HG03460 (cell line): ENCODE data around the gene ZSWIM4.
A peak's percentile ranks its signal among the peaks of the same experiment; 100 is the strongest.
"Not testable (repeated sequence)": the region's sequence is repeated elsewhere in the genome, so short reads cannot be mapped to it uniquely, and the experiment has no call there.

Source experiments
- ATAC-seq: cut with Tn5 transposase; IDR thresholded peaks from one replicate; pipeline ENCODE4 v1.9.1; 2021; ENCODE audit not compliant: unreplicated experiment

The ZSWIM4 gene

DNA sequence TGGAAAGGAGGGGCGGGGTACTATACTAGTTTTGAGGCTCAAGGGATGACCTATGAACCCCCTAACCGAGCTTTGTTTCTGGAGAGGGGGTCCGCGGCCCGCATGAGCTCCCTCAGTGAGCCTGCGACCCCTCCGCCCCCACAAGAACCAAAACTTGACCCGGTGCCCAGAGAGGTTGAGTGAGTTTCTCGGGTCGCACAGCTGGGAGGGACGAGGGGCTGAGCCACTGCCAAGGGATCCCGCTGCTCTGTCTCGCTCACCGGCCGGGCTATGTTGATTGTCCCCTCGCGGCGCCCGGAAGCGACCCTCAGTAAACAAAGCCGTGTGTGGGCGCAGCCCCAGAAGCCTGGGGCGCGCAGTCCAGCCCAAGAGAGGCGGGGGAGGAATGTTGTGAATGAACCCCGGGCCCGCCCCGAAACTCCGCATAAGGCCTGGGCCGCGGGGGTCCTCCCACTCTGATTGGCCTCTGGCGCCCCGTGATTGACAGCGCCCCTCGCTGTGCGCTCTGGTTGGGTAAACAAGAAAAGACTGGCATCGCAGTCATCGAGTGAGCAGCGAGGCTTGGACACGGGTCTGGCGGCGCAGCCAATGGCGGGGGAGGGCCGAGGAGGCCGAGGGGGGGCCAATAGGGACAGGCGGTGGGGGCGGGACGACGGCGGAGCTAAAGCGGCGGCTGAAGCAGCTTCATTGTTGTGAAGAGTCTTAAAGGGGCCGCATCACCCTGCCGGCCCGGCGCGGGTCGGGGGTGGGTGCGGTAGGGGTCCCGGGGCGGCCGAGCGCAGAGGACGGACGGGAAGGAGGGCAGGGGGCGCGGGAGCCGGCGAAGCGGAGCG, at the start of gene ZSWIM4:
ZSWIM4 (plus strand) TSS at position 687 of the 833 bp plus-strand sequence. CDS start 206 bp downstream, outside the sequence.
- ATAC-seq, result peak; percentile 92

DNA sequence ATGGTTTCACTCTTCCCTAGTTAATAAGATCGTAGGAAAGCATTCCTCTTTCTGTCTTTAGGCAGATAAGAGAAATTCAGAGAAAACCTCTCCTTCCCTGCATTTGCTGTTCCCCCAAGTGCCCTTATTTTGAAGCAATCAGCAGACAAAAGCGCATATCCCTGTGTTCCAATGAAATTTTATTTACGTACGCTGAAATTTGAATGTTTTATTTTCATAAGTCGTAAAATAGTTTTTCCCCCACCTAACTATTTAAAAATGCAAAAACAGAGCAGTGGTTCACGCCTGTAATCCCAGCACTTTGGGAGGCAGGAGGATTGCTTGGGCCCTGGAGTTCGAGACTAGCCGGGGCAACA, 48.2 kb upstream of the ZSWIM4 start:
- ATAC-seq, result no peak

- ATAC-seq, result no peak
These were observed 46.9 kb upstream of the ZSWIM4 start for GRCh38 chr19:13748169-13748828.

DNA sequence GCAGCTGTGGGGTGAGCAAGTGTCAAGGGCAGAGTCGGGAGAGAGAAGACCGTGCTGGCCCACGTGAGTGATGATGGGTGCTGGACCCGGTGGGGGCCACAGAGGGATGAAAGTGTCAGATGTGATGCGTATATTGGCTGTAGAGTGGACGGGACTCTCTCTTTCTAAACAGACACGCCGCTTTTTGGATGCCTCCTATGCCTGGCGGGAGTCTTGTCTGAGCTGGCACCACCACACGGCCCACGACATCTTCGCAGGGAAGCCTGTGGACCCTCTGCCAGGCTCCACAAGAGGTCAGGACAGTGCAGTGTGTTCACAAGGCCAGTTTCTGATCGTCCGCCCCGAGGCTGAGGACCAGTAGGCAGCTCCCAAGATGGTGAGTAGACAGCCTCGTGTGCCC, 43.8 kb upstream of the ZSWIM4 start:
- ATAC-seq, result no peak

GRCh38 chr19:13753622-13754021, 41.6 kb upstream of the ZSWIM4 start:
- not testable (repeated sequence) for ATAC-seq

DNA sequence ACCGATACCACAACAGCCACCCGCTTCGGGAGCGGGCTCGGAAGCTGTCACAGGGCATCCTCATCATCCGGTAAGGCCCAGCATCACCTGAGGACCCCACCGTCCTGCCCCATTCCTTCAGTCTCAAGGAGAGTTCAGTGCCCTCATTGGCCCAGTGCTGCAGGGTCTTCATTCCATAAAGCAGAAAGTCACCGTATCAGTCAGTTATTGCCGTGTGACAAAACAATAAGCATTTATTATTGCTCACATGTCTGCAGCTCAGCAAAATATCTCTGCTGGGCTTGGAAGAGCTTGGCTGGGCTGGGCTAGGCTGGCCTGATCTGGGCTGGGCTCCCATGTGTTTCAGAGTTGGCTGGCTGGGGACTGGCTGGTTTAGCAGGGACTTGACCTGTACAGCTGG, 39.0 kb upstream of the ZSWIM4 start:
- no peak for ATAC-seq

- ATAC-seq, result no peak
These were observed 37.2 kb upstream of the ZSWIM4 start for GRCh38 chr19:13757805-13758772.

GRCh38 chr19:13758795-13759194, 36.4 kb upstream of the ZSWIM4 start:
- no peak for ATAC-seq

GRCh38 chr19:13761423-13761822, 33.8 kb upstream of the ZSWIM4 start:
- no peak for ATAC-seq

DNA sequence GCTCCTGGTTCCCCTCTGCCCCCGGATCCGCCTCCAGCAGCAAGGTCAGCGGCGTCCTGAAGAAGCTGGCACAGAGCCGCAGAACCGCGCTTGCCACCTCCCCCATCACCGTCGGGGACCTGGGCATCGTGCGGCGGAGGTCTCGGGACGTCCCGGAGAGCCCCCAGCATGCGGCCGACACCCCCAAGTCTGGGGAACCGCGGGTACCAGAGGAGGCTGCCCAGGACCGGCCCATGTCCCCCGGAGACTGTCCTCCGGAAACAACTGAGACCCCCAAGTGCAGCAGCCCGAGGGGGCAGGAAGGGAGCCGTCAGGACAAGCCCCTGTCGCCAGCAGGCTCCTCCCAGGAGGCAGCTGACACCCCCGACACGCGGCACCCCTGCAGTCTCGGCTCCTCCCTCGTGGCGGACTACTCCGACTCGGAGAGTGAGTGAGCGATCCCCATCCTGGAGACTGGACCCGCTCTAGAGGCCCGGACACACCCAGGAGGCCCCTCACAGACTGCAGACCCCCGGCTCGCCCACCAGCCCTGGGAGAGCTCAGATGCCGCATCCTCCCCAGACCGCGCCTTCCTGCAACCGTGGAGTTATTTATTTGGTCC, 32.5 kb upstream of the ZSWIM4 start:
- no peak for ATAC-seq

DNA sequence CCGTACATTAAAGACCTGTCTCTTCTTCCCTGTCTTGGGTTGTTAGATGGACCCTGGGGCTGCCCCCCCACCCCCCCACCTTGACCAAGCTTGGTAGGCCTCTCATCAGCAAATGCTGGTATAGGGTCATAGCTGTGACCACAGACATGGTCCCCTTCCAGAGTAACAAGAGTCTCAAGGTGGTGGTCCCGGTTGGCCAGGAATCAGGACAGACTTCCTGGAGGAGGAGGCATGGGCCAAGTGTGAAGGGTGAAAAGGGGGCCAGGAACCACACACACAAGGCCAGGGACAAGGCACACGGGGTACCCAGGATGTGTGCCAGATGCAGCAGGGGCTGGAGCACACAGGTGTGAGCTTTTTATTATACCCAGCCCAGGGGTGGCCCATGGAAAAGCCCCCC, 32.0 kb upstream of the ZSWIM4 start:
- no peak for ATAC-seq

DNA sequence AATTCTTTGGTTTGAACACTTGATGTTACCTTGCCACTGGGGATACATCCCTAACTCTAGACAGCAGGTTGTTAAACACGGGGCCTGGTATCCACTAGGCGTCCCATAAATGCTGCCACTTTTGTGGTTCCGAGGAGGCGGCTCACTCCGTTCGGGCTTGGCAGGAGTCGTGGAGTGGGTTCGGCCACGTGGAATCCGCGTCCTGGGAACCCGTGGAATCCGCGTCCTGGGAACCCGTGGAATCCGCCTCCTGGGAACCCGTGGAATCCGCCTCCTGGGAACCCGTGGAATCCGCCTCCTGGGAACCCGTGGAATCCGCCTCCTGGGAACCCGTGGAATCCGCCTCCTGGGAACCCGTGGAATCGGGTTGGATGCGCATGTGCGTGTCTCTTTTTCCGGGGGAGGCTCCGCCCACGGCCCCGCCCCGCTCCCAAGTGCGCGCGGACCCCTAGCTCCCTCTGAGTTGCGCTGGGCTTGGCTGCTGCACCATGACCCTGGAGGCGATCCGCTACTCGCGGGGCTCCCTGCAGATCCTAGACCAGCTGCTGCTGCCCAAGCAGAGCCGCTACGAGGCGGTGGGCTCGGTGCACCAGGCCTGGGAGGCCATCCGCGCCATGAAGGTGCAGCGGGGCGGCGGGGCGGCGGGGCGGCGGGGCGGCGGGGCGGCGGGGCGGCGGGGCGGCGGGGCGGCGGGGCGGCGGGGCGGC, 31.0 kb upstream of the ZSWIM4 start, which contains the start of gene MRI1:
MRI1 (plus strand) TSS at position 422 of the 707 bp plus-strand sequence; CDS start at position 489, 67 bp downstream.
- peak; percentile 49 for ATAC-seq

- no peak for ATAC-seq
These were observed 30.3 kb upstream of the ZSWIM4 start for GRCh38 chr19:13764821-13765394.

DNA sequence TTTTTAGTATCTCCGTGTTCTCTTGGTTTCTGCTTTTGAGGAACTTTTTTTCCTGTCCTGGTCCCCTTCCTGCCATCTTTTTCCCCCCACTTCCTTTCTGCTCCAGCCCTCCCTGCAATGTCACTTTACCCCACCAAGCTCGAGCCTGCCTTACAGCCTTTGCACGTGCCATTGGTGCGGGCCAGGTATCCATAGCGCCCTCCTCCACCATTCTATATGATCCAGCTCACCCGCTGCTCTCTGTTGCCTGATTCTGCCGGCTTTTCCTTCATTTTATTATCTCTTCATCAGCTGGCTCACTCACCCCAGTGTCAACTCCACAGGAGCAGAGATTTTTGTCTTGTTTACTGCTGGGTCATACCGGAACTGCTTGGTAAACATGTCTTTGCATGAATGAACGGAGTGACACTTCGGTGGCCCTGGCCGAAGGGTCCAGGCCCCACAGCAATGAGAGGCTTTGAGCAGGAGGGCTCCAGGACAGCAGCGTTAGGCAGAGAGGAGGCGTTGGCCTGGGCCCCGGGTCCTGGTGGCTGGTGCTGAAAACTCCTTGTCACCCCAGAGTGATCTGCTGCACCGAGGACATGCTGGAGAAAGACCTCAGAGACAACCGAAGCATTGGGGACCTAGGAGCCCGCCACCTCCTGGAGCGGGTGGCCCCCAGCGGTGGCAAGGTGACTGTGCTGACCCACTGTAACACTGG, 29.7 kb upstream of the ZSWIM4 start:
- ATAC-seq, result no peak

GRCh38 chr19:13766095-13766481, 29.2 kb upstream of the ZSWIM4 start:
- ATAC-seq, result no peak

DNA sequence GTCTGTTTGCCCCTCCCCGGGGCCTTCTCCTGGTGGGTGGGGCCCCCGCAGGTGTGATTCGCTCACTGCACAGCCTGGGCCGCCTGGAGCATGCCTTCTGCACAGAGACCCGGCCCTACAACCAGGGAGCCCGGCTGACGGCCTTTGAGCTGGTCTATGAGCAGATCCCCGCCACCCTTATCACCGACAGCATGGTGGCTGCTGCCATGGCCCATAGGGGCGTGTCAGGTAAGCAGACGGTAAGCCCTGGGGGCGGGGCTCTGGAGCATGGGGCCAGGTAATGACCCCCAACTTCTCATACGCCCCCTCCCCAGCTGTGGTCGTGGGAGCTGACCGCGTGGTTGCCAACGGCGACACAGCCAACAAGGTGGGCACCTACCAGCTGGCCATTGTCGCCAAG, 26.7 kb upstream of the ZSWIM4 start:
- no peak for ATAC-seq

DNA sequence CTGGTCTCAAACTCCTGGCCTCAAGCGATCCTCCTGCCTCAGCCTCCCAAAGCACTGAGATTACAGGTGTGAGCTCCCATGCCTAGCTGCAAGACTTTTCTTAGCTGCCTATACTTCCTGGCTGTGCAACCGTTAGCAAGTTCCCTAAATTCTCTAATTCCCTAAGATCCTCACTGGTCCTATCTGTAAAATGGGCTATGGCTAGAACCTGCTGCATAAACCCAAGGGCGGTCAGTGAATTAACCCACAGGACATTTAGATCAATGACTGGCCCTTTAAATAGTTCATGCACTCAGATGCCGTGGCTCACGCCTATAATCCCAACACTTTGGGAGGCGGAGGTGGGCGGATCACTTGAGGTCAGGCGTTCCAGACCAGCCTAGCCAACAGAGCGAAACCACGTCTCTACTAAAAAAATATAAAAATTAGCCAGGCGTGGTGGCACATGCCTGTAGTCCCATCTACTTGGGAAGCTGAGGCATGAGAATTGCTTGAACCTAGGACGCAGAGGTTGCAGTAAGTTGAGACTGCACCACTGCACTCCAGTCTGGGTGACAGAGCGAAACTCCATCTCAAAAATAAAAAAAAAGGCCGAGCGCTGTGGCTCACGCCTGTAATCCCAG, 25.1 kb upstream of the ZSWIM4 start:
- no peak for ATAC-seq

DNA sequence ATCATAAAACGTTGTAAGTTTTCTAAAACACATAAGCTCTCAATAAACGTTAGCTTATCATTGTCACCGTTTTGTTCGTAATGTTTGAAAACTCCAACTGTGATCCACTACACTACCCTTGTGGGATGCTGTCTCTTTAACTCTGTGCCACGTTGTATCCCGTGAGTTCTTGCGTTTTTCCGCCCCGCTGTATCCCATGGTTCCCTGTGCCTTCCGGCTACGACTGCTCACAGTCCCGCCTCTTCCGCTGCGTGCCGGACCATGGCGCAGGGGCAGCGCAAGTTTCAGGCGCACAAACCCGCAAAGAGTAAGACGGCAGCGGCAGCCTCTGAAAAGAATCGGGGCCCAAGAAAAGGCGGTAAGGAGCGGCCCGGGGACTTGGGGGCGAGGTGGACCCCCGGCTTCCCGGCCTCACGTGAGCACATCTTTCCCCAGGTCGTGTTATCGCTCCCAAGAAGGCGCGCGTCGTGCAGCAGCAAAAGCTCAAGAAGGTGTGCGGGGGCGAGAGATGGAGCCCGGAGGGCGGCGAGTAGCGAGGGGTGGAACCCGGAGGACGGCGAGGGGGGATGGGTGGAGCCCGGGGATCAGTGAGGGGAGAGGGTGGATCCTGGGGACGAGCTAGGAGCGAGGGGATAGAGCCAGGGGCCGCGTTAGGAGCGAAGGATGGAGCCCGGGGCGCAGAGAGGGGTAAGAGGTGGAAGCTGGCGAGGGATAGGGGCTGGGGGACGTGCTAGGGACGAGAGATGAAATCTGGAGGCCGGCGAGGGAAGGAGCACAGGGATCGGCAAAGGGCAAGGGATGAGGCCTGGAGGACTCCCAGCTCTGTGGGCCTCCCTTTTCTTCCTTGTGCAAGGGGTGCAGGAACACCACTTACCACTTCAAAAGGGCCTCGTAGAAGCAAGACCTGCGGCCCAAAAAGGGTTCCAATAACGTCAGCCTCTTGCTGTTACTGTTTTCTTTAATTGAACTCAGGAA, 20.7 kb upstream of the ZSWIM4 start, which contains the start of gene C19orf53:
C19orf53 (plus strand) TSS at position 240 of the 975 bp plus-strand sequence; CDS start at position 262, 22 bp downstream.
- peak; percentile 86 for ATAC-seq
